HUES64 (cell line): ENCODE measurements around the gene SNCAIP.

Experiments used
- H3K27ac ChIP-seq: 2 replicates; pipeline ENCODE4 v1.7.0; 2013; ENCODE audit warnings: low read depth, low read length, inconsistent platforms
- H3K27me3 ChIP-seq: 2 replicates; pipeline ENCODE4 v1.6.1; 2013; ENCODE audit warnings: mild to moderate bottlenecking, low read length; ENCODE audit not compliant: insufficient read depth
- H3K36me3 ChIP-seq: 2 replicates; pipeline ENCODE4 v1.6.1; 2013; ENCODE audit warnings: mild to moderate bottlenecking, low read length; ENCODE audit not compliant: insufficient read depth
- H3K4me1 ChIP-seq: 2 replicates; pipeline ENCODE4 v1.6.1; 2013; ENCODE audit warnings: mild to moderate bottlenecking, low read length, moderate library complexity; ENCODE audit not compliant: insufficient read depth
- H3K4me3 ChIP-seq: 2 replicates; pipeline ENCODE4 v1.5.1; 2013; ENCODE audit warnings: mild to moderate bottlenecking, low read length, moderate library complexity
- H3K9ac ChIP-seq: 2 replicates; pipeline ENCODE4 v1.6.1; 2013; ENCODE audit warnings: mild to moderate bottlenecking, low read depth, low read length
- H3K9me3 ChIP-seq: 2 replicates; pipeline ENCODE4 v1.6.1; 2013; ENCODE audit warnings: low read depth, low read length; ENCODE audit not compliant: insufficient read depth
- WGBS: fragments of 150-250, 120-280 bp; methylation state at CpG from one replicate; pipeline ENCODE4 v1.1.7; 2013; ENCODE audit warnings: missing lambda C conversion rate; 5-methylcytosine and 5-hydroxymethylcytosine counted together

The SNCAIP gene

GRCh38 chr5:122429545-122430318 is 117.7 kb downstream of the SNCAIP start:
- no peaks in the 10 kb centered on the region for H3K36me3 ChIP-seq
- H3K4me3 ChIP-seq, result no peak overlapping the region
- 63% methylated on average over 7 of the region's 7 CpGs for WGBS
- peaks cover 22% of the 10 kb centered on the region for H3K4me1 ChIP-seq
- no peaks in the 10 kb centered on the region for H3K27me3 ChIP-seq
- H3K27ac ChIP-seq, result peak overlapping the region; percentile 86
- peaks cover 4% of the 10 kb centered on the region; the same call in 1 of the 2 replicates for H3K9me3 ChIP-seq
- H3K9ac ChIP-seq, result no peak overlapping the region

GRCh38 chr5:122430319-122430586 is 118.2 kb downstream of the SNCAIP start:
- Histone ChIP-seq H3K4me1 (peaks cover 23% of the 10 kb centered on the region), H3K27ac (peak overlapping the region; percentile 86), H3K4me3 (no peak overlapping the region), H3K9ac (no peak overlapping the region), H3K9me3 (peaks cover 4% of the 10 kb centered on the region; the same call in 1 of the 2 replicates), H3K36me3 (no peaks in the 10 kb centered on the region), H3K27me3 (no peaks in the 10 kb centered on the region)
- 100% methylated on average over 2 of the region's 2 CpGs for WGBS

- no peak overlapping the region for H3K9ac ChIP-seq
- no CpG with 5 or more reads among the region's 1 CpG for WGBS
- H3K4me3 ChIP-seq, result no peak overlapping the region
- H3K36me3 ChIP-seq, result no peaks in the 10 kb centered on the region
- H3K27me3 ChIP-seq, result no peaks in the 10 kb centered on the region
- no peak overlapping the region for H3K27ac ChIP-seq
- peaks cover 4% of the 10 kb centered on the region; the same call in 1 of the 2 replicates for H3K9me3 ChIP-seq
- peaks cover 27% of the 10 kb centered on the region for H3K4me1 ChIP-seq
These were observed 119.3 kb downstream of the SNCAIP start for GRCh38 chr5:122431298-122431697.

DNA sequence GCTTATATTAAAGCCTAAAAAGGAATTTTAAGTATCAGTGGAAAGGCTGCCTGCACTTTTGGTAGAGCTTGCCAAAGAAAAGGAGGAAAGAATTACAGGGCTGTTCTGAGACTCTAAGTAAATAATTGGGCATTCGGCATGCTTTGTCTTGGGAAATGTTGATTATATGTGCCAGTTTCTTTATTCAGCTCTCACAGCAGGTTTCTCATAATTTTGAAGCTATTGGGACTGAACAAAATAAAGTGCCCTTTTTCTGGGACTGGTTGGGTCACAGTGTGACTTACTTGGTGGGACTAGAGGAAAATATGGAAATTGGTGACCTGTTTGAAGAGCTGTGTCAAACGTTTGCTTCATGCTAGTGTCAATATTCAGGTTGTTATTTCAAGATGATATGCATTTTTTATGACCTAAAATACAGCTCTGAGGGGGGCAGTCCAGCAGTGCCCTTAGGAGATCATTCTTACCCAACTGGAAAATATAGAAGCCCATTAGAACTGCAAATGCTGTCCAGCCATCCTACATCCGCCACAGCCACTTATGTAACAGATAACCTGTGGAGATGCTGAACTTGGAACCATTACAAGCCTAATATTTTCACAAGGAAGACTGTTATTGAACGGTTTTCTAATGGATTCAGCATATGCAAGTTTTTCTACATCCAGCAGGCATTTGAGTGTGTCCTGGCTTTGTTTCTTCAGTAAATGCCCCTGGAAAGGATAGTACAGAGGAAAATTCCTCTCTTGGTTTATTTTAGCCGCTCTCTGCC is 122.4 kb downstream of the SNCAIP start:
- H3K9ac ChIP-seq, result no peak overlapping the region
- no peak overlapping the region for H3K4me3 ChIP-seq
- H3K27me3 ChIP-seq, result no peaks in the 10 kb centered on the region
- peaks cover 28% of the 10 kb centered on the region for H3K4me1 ChIP-seq
- H3K36me3 ChIP-seq, result no peaks in the 10 kb centered on the region
- H3K9me3 ChIP-seq, result no peaks in the 10 kb centered on the region
- WGBS, result 91% methylated on average over 5 of the region's 5 CpGs
- no peak overlapping the region for H3K27ac ChIP-seq

DNA sequence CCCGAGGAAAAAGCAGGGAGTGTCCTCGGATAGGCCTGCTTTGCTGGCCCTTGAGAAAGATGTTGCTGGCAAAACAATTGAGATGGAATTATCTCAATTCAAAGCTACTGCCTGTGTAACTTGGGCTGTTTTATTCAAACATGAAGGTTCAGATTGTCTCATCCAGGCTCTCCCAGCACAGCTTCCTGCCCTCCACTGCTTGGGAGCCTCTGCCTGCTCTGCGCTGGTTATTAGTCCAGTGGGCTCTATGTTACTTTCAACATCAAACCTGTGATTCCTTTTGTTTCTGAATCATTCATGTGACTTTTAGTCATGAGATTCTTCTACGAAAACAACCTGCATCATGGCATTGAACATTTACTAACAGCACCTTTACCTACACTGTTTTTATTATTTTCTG is 123.2 kb downstream of the SNCAIP start:
- Histone ChIP-seq H3K9me3 (no peaks in the 10 kb centered on the region), H3K36me3 (no peaks in the 10 kb centered on the region), H3K4me1 (peaks cover 28% of the 10 kb centered on the region), H3K4me3 (no peak overlapping the region), H3K27me3 (no peaks in the 10 kb centered on the region), H3K9ac (no peak overlapping the region), H3K27ac (no peak overlapping the region)
- WGBS, result 93% methylated on average over 4 of the region's 4 CpGs

- H3K27ac ChIP-seq, result no peak overlapping the region
- no peak overlapping the region for H3K9ac ChIP-seq
- H3K36me3 ChIP-seq, result no peaks in the 10 kb centered on the region
- H3K27me3 ChIP-seq, result no peaks in the 10 kb centered on the region
- H3K9me3 ChIP-seq, result no peaks in the 10 kb centered on the region
- peaks cover 22% of the 10 kb centered on the region for H3K4me1 ChIP-seq
- 93% methylated on average over 3 of the region's 3 CpGs for WGBS
- H3K4me3 ChIP-seq, result no peak overlapping the region
These were observed 123.7 kb downstream of the SNCAIP start for GRCh38 chr5:122435761-122436160.

- peaks cover 16% of the 10 kb centered on the region for H3K4me1 ChIP-seq
- no peak overlapping the region for H3K4me3 ChIP-seq
- H3K27ac ChIP-seq, result no peak overlapping the region
- no peaks in the 10 kb centered on the region for H3K27me3 ChIP-seq
- H3K9ac ChIP-seq, result no peak overlapping the region
- H3K36me3 ChIP-seq, result no peaks in the 10 kb centered on the region
- H3K9me3 ChIP-seq, result no peaks in the 10 kb centered on the region
These were observed 124.6 kb downstream of the SNCAIP start for GRCh38 chr5:122436615-122437014.

DNA sequence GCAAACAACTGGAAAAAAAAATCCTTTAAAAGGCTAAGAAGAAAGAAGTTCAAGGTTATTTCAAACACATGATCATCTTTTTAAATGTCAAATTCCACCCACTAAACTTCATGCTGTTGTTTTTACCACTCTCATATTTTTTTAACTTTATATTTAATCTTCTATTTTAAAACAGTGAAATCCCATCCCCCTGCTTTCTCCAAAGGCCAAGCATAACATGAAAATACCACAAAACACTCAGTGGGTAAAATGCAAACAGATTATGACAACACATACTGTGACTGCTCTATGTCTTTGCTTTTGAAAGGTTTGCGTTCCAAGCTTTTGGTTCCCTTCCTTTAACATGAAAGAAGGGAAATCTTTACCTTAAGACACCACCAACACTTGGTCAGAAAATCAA is 127.6 kb downstream of the SNCAIP start:
- WGBS, result 89% methylated on average over 1 of the region's 1 CpG
- H3K27ac ChIP-seq, result no peak overlapping the region
- H3K4me1 ChIP-seq, result peaks cover 16% of the 10 kb centered on the region
- H3K9me3 ChIP-seq, result no peaks in the 10 kb centered on the region
- H3K4me3 ChIP-seq, result no peak overlapping the region
- no peaks in the 10 kb centered on the region for H3K36me3 ChIP-seq
- H3K9ac ChIP-seq, result no peak overlapping the region
- H3K27me3 ChIP-seq, result no peaks in the 10 kb centered on the region

- Histone ChIP-seq H3K9ac (no peak overlapping the region), H3K9me3 (no peaks in the 10 kb centered on the region), H3K36me3 (no peaks in the 10 kb centered on the region), H3K27ac (no peak overlapping the region), H3K4me3 (no peak overlapping the region), H3K27me3 (no peaks in the 10 kb centered on the region), H3K4me1 (peaks cover 10% of the 10 kb centered on the region; the same call in 1 of the 2 replicates)
- WGBS, result no CpG with 5 or more reads among the region's 1 CpG
These were observed 130.9 kb downstream of the SNCAIP start for GRCh38 chr5:122442938-122443337.

GRCh38 chr5:122444411-122444810 is 132.4 kb downstream of the SNCAIP start:
- H3K27me3 ChIP-seq, result no peaks in the 10 kb centered on the region
- no peak overlapping the region for H3K4me3 ChIP-seq

GRCh38 chr5:122445070-122445469 is 133.0 kb downstream of the SNCAIP start:
- Histone ChIP-seq H3K36me3 (no peaks in the 10 kb centered on the region), H3K27me3 (no peaks in the 10 kb centered on the region), H3K4me3 (no peak overlapping the region), H3K4me1 (peaks cover under 1% of the 10 kb centered on the region; the same call in 1 of the 2 replicates), H3K9me3 (no peaks in the 10 kb centered on the region), H3K27ac (no peak overlapping the region), H3K9ac (no peak overlapping the region)
- 86% methylated on average over 1 of the region's 1 CpG for WGBS

More at GRCh38 chr5:122444411-122444810, 132.4 kb downstream of the SNCAIP start:
- H3K27ac ChIP-seq, result no peak overlapping the region
- peaks cover 7% of the 10 kb centered on the region; the same call in 1 of the 2 replicates for H3K4me1 ChIP-seq
- WGBS, result 95% methylated on average over 5 of the region's 5 CpGs
- no peak overlapping the region for H3K9ac ChIP-seq
- no peaks in the 10 kb centered on the region for H3K36me3 ChIP-seq
- no peaks in the 10 kb centered on the region for H3K9me3 ChIP-seq
